Fibroblast of lung (primary cell): Measurements from ENCODE around the gene PDP2. TPM values are rescaled to one million over a fixed set of nuclear protein-coding genes. Genes with fewer than 3 reads are reported as not detected.

Source experiments
- DNase-seq, 2 donors: peaks; one replicate each; pipeline versions ENCODE4 v3.0.0 to v3.0.0-alpha.2; 2010; ENCODE audit warnings: low read depth in 2 of 2
- H2AFZ ChIP-seq: 2 replicates; pipeline ENCODE4 v1.5.1; 2012; ENCODE audit warnings: low read length, control low read depth, inconsistent platforms
- H3K27ac ChIP-seq: 2 replicates; pipeline ENCODE4 v1.5.1; 2011; ENCODE audit warnings: low read length, control low read depth; ENCODE audit not compliant: insufficient read depth
- H3K27me3 ChIP-seq: 2 replicates; pipeline ENCODE4 v1.5.1; 2011; ENCODE audit warnings: mild to moderate bottlenecking, low read length; ENCODE audit not compliant: control insufficient read depth, insufficient read depth
- H3K36me3 ChIP-seq: 2 replicates; pipeline ENCODE4 v1.5.1; 2011; ENCODE audit warnings: low read length; ENCODE audit not compliant: control insufficient read depth, insufficient read depth
- H3K4me1 ChIP-seq: 2 replicates; pipeline ENCODE4 v1.5.1; 2011; ENCODE audit warnings: low read length; ENCODE audit not compliant: control insufficient read depth, insufficient read depth; ENCODE audit errors: extremely low read depth
- H3K4me2 ChIP-seq: 2 replicates; pipeline ENCODE4 v1.5.1; 2011; ENCODE audit warnings: low read length, control low read depth; ENCODE audit not compliant: insufficient read depth; ENCODE audit errors: extremely low read depth
- H3K4me3 ChIP-seq, 4 experiments: fragments of 200-600 bp in 1 of 4; sonication (generic) in 1 of 4; replicated peaks in 1 of 4; 2 replicates each; pipeline ENCODE4 v1.5.1; 2011 to 2016; ENCODE audit warnings: low read length in 4 of 4, low read depth in 3 of 4, mild to moderate bottlenecking in 3 of 4, control low read depth in 2 of 4, inconsistent platforms in 1 of 4, mixed read lengths in 1 of 4; ENCODE audit not compliant: insufficient read depth in 1 of 4; ENCODE audit errors: control extremely low read depth in 1 of 4
- H3K79me2 ChIP-seq: 2 replicates; pipeline ENCODE4 v1.5.1; 2012; ENCODE audit warnings: mild to moderate bottlenecking, low read length, inconsistent platforms; ENCODE audit not compliant: control insufficient read depth, insufficient read depth
- H3K9ac ChIP-seq: 2 replicates; pipeline ENCODE4 v1.5.1; 2011; ENCODE audit warnings: mild to moderate bottlenecking, low read length, control low read depth; ENCODE audit not compliant: insufficient read depth
- H3K9me3 ChIP-seq: 2 replicates; pipeline ENCODE4 v1.5.1; 2012; ENCODE audit warnings: low read depth, low read length; ENCODE audit not compliant: control insufficient read depth, insufficient read depth
- H4K20me1 ChIP-seq: 2 replicates; pipeline ENCODE4 v1.5.1; 2011; ENCODE audit warnings: low read length; ENCODE audit not compliant: control insufficient read depth, insufficient read depth; ENCODE audit errors: extremely low read depth
- EZH2 ChIP-seq: IDR thresholded peaks from 2 replicates; pipeline ENCODE4 v1.5.1; 2012; ENCODE audit warnings: low read length, control low read depth, mild to moderate bottlenecking; ENCODE audit errors: missing control alignments
- polyA plus RNA-seq, 2 donors: library from polyadenylated mRNA; depleted of rRNA in 1 of 2; stranded (reverse) in 1 of 2; unstranded in 1 of 2; fragments of >200 nt; gene quantifications; 2 replicates each; pipeline ENCODE4 v1.2.1, GENCODE V29; 2011 to 2012; ENCODE audit warnings: missing spikeins in 1 of 2
- total RNA-seq: library from RNA; depleted of rRNA; stranded (reverse); fragments of >200 nt; gene quantifications from 2 replicates; pipeline ENCODE4 v1.2.1, GENCODE V29; 2014
- TF ChIP-seq, protein P1 (sequence below), 2 donors: IDR thresholded peaks in 1 of 2; conservative IDR thresholded peaks in 1 of 2; 1 replicate in 1 of 2; 2 replicates in 1 of 2; pipeline ENCODE4 v1.5.1; 2011 to 2012; ENCODE audit warnings: low read length in 2 of 2, control low read depth in 1 of 2, inconsistent platforms in 1 of 2, low read depth in 1 of 2, mild to moderate bottlenecking in 1 of 2

PDP2 gene
- total and polyA plus RNA-seq, 2 donors (not counting 1 experiment from before 2014, with no cell fraction given) = 10.9 to 11.6 TPM

DNA sequence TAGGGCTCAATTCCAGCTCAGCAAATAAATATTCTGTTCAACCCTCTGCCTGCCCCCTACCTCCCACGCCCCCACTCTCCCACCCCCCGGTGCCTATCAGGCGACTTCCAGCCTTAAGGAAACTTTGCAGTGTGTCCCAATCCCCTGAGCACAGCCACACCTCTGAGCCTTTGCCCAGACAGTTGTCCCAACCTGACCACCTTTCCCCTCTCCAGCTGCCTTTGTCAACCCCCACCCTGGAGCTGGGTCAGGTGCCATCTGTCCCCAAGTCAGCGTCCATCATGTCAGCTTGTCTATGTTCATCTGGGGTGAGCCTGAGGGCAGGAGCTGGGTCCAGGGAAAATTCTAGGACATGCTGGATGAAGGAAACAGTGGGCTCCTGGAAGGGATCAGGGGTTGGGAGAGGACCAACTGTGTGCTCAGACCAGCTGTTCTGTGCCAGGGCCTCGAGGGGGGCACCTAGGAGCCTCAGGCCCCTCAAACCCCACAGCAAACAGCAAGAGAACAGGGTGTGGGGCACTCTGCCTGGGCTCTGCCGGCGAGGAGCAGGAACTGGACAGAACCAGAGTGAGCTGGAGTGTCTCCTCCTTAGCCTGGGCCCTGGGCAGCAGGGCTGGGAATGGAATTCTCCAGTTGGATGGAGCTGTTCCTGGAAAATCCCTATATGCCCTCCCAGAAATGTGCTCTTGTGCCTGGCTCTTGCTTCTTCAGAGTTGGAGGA is 20.6 kb downstream of the PDP2 start:
- Histone ChIP-seq H3K4me3 (no peak overlapping the region), H3K9ac (no peak overlapping the region), H3K27ac (no peak overlapping the region), H4K20me1 (no peaks in the 10 kb centered on the region), H3K4me1 (peaks cover 46% of the 10 kb centered on the region), H3K27me3 (no peaks in the 10 kb centered on the region), H3K79me2 (no peaks in the 10 kb centered on the region), H3K36me3 (no peaks in the 10 kb centered on the region), H3K9me3 (no peaks in the 10 kb centered on the region), H2AFZ (no peak overlapping the region), H3K4me2 (no peak overlapping the region)
- no peak for TF ChIP-seq EZH2
- TF ChIP-seq, protein P1, sequence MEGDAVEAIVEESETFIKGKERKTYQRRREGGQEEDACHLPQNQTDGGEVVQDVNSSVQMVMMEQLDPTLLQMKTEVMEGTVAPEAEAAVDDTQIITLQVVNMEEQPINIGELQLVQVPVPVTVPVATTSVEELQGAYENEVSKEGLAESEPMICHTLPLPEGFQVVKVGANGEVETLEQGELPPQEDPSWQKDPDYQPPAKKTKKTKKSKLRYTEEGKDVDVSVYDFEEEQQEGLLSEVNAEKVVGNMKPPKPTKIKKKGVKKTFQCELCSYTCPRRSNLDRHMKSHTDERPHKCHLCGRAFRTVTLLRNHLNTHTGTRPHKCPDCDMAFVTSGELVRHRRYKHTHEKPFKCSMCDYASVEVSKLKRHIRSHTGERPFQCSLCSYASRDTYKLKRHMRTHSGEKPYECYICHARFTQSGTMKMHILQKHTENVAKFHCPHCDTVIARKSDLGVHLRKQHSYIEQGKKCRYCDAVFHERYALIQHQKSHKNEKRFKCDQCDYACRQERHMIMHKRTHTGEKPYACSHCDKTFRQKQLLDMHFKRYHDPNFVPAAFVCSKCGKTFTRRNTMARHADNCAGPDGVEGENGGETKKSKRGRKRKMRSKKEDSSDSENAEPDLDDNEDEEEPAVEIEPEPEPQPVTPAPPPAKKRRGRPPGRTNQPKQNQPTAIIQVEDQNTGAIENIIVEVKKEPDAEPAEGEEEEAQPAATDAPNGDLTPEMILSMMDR (conservative IDR thresholded peaks at IDR 0.05 in 1 of 2, IDR thresholded peaks at IDR 0.05 in 1 of 2; ENCODE audit: low read depth in 1 of 2, low read length in 2 of 2) = no peak
- no peak for DNase-seq

DNA sequence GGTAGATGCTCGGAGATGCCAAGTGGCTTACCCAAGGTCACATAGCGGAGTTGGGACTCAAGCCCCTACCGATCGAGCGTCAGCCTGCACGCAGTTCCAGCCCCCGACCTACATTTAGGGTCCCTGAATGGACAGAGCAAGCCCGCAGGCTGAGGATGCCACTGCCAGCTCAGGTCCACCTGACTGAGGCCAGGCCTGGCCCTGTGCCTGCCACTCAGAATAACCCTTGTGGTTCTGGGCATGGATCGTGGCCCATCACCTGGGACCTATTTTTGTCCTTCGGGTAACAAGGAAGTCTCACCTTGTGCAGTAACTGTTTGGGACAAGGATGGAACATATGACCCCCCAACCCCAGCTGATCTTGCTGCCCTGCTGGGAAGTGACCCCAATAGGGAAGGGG is 21.3 kb downstream of the PDP2 start:
- Histone ChIP-seq H3K4me1 (peaks cover 46% of the 10 kb centered on the region), H3K79me2 (no peaks in the 10 kb centered on the region), H2AFZ (no peak overlapping the region), H3K4me3 (no peak overlapping the region), H3K27ac (no peak overlapping the region), H3K9me3 (no peaks in the 10 kb centered on the region), H3K27me3 (no peaks in the 10 kb centered on the region), H3K9ac (no peak overlapping the region), H3K4me2 (no peak overlapping the region), H4K20me1 (no peaks in the 10 kb centered on the region), H3K36me3 (no peaks in the 10 kb centered on the region)
- DNase-seq = no peak
- no peak for TF ChIP-seq EZH2
- TF ChIP-seq, protein P1 (conservative IDR thresholded peaks at IDR 0.05 in 1 of 2, IDR thresholded peaks at IDR 0.05 in 1 of 2; ENCODE audit: low read depth in 1 of 2, low read length in 2 of 2) = no peak

DNA sequence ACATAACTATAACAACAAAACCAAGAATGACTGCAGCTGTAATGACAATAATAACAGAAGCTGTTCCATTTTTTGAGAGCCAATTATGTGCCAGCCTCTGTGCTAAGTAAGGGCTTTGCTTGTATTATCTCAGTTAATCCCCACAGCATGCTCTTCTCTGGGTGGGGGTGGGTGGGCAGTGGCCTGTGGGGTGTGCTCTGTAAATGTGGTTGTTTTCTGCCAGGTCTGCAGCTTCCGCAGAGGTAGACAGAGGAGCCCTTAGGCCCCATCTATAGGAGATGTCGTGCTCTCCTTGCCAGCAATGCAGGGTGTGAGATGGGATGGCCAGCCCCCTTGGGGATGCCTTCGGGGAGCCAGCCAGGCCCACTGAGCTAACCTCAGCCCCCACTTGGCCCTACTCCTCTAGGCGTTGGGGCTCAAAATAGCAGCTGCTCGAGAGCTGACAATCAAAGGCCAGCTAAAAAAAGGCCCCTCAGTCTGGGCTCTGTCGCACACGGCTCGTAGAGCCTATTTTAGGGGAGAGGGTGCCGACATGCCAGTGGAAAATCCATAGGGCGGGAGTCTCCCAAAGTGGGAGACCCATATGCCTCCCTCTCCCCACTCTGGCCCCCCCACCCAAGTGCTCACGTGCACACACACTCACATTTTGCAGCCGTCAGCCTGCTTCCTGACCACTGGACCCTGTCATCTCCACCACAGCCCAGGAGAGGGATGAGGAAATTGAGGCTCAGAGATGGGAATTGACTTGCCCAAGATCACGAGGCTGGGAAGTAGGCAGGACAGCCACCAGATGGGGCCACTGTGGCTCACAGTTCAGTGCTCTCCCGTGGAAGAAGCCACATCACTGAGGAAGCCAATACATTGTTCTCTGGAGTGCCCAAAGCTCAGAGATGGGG is 22.6 kb downstream of the PDP2 start:
- Histone ChIP-seq H3K9ac (no peak overlapping the region), H3K27ac (no peak overlapping the region), H3K4me2 (no peak overlapping the region)

More for the DNA sequence above, 22.6 kb downstream of the PDP2 start:
- no peaks in the 10 kb centered on the region for H3K27me3 ChIP-seq
- H2AFZ ChIP-seq = no peak overlapping the region
- H3K9me3 ChIP-seq = no peaks in the 10 kb centered on the region
- no peak overlapping the region for H3K4me3 ChIP-seq
- TF ChIP-seq, protein P1 (conservative IDR thresholded peaks at IDR 0.05 in 1 of 2, IDR thresholded peaks at IDR 0.05 in 1 of 2; ENCODE audit: low read depth in 1 of 2, low read length in 2 of 2) = no peak
- TF ChIP-seq EZH2 = no peak
- H3K36me3 ChIP-seq = no peaks in the 10 kb centered on the region
- no peaks in the 10 kb centered on the region for H4K20me1 ChIP-seq
- DNase-seq = no peak
- H3K4me1 ChIP-seq = peaks cover 46% of the 10 kb centered on the region
- no peaks in the 10 kb centered on the region for H3K79me2 ChIP-seq
